ENCODE results near the gene RNF213.
"Not testable (repeated sequence)": the region's sequence is repeated elsewhere in the genome, so short reads cannot be mapped to it uniquely, and the experiment has no call there.

Gene RNF213

DNA sequence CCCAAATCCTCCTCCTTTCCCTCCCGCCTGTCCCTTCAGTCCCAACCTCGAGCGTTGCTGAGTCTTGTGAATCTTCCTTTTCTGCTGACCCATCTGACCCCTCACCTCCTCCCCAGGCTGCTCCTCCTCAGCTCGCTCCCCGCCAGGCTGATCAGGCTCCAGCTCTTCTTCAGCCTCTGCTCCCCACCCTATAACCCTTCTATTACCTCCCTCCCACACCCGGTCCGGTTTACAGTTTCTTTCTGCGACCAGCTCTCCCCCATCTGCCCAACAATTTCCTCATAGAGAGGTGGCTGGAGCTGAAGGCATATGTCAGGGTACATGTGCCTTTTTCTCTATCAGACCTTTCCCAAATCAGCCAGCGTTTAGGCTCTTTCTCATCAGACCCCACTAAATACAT lies 140.4 kb downstream of the RNF213 start:
- DNase-seq: not testable (repeated sequence)

- not testable (repeated sequence) for DNase-seq
These were observed 141.4 kb downstream of the RNF213 start for GRCh38 chr17:80402102-80402501.

DNA sequence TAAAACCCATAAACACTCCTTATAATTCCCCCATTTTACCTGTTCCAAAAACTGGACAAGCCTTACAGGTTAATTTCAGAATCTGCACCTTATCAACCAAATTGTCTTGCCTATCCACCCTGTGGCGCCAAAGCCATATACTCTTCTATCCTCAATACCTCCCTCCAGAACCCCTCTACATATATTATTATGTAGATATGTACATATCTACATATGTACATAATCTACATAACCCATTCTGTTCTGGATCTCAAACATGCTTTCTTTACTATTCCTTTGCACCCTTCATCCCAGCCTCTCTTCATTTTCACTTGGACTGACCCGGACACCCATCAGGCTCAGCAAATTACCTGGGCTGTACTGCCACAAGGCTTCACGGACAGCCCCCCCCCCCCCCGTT lies 142.3 kb downstream of the RNF213 start:
- no peak for DNase-seq

GRCh38 chr17:80406146-80406545 lies 145.5 kb downstream of the RNF213 start:
- DNase-seq: no peak

GRCh38 chr17:80407917-80408316 lies 147.3 kb downstream of the RNF213 start:
- DNase-seq: not testable (repeated sequence)

GRCh38 chr17:80408872-80409271 lies 148.2 kb downstream of the RNF213 start:
- no peak for DNase-seq

GRCh38 chr17:80409626-80410025 lies 149.0 kb downstream of the RNF213 start:
- DNase-seq: no peak

DNA sequence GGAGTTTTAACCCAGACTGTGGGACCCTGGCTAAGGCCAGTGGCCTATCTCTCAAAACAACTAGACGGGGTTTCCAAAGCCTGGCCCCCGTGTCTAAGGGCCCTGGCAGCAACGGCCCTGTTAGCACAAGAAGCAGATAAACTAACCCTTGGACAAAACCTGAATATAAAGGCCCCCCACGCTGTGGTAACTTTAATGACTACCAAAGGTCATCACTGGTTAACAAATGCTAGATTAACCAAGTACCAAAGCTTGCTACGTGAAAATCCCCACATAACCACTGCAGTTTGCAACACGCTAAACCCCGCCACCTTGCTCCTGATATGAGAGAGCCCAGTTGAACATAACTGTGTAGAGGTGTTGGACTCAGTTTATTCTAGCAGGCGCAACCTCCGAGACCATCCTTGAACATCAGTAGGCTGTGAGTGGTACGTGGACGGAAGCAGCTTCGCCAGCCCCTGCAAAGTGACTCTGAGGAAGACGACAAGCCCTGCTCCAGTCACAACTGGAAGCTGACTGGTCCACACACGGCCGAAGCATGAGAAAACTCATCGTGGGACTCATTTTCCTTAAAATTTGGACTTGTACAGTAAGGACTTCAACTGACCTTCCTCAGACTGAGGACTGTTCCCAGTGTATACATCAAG lies 149.9 kb downstream of the RNF213 start:
- not testable (repeated sequence) for DNase-seq

DNA sequence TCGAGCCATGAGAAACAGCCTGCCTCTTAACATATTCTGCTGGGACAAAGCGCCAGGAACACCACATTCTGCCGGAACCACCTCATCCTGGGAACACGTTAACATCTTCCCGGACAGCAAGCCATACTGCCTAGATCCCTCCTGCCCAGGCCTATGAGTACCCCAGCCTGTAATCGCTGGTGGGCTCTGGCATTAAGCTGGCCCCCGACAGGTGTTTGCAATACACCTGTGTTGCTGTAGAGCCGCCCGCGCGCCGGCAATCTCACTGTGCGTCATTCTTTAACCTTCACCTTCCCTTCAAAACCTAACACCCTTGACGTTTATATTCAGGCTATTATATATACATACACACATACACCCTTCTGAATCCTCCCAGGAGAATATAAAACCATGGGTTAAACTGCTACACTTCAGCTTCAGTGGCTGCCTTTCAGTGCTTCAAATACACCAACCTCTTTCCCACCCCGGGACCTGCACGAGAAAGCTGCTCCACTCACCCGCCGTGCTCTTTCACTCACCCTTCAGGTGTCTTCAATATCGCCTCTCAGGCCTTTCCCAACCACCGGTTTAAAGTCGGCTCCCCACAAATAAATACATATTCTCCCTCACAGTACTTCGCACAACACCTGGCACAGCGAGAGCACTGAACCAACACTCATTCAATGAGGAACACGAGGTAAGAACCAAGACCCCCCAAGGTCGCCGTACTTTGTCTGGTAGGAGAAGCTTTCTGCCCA lies 153.3 kb downstream of the RNF213 start:
- no peak for DNase-seq

DNA sequence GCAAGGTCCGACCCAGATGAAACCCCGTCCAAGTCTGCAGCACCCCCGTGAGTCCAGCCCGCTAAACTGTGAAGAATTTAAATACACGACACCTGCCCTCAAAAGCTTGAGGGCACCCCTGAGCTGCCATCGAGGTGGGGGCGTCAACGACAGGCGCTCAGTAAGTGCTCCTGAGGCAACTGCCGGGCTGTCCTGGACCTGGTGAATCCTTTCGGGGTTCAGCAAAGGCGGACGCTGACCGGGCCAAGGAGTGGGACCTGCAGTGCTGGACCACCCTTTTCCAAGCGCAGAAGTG lies 153.8 kb downstream of the RNF213 start:
- no peak for DNase-seq

DNA sequence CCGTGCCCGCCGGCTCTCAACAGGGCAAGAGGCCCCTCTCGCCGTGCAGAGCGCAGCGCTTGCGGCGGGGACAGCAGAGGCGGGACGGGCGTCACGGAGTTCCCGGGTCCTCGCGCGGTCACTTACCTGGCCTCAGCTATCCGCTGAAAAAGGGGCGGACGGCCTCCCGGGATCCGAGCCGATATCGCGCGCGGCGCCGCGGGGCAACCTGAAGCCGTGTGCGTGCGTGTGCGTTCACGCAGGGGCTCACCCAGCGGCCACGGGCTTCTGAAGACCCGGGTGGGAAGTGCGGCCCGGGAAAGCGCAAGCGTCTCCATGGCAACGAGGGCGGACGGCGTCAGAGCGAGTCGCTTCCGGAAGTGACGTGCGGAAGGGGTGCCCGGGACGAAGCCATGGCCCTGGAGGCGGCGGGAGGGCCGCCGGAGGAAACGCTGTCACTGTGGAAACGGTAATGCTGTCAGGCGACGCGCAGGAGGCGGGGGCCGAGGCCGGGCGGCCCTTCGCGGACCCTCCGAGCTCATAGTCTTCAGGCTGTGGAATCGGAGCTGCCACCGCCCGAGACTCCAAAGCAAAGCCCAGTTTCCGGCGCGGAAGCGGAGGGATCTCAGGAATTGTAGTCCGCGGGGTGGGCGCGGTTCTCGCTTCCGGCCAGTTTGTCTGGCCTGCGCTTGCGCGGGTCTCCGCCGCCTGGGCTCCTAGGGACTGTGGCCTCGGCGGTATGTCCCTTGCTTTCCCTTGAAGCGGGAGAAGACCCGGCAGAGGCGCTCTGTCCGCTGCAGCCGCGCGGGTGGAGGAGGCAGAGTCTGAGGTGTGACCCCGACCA lies 154.4 kb downstream of the RNF213 start, which contains the start of gene ENDOV:
TSS of gene ENDOV (plus strand) at position 365 of the 823 bp plus-strand sequence. CDS start at position 393, 28 bp downstream.
- DNase-seq: peak; percentile 93

GRCh38 chr17:80415626-80416137 lies 155.0 kb downstream of the RNF213 start:
- no peak for DNase-seq

DNA sequence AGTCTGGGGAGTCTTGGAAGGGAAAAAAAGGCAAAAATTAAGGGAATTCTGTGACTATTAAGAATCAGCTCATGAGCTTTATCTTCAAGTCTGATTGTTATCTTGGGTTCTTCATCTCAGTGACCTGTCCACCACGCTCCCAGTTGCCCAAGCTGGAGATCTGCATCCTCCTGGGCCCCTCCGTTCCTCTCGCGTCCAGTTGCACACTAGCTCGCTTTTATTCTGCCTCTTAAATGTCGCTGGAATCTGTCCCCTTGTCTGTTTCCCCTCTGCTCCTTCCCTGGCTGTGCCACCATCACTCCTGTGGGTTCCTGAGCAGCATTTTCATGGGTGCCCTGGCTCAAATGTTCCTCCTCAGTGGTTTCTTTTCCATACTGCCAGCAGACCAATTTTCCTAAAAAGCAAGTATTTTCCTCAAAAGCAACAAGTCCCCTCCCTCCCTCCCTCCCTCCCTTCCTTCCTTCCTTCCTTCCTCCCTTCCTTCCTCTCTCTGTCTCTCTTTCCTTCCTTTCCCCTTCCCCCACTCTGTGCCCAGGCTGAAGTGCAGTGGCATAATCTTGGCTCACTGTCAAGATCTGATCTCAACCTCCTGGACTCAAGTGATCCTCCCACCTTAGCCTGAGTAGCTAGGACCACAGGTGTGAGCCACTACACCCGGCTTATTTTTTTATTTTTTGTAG lies 155.7 kb downstream of the RNF213 start:
- DNase-seq: no peak

GRCh38 chr17:80416940-80417293 lies 156.3 kb downstream of the RNF213 start:
- DNase-seq: no peak

DNA sequence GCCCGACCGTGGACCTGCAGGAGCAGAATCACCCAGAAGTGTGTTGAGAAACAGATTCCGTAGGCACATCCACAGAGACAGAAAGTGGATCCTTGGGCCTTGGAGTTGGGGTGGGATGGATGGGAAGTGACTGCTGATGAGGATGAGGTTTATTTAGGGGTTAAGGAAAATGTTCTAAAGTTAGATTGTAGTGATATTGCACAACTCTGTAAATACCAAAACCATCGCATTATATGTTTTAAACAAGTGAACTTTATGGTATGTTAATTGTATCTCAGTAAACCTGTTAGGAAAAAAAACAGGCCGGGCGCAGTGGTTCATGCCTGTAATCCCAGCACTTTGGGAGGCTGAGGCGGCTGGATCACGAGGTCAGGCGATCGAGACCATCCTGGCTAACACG lies 157.9 kb downstream of the RNF213 start:
- no peak for DNase-seq

GRCh38 chr17:80419255-80419654 lies 158.6 kb downstream of the RNF213 start:
- no peak for DNase-seq

DNA sequence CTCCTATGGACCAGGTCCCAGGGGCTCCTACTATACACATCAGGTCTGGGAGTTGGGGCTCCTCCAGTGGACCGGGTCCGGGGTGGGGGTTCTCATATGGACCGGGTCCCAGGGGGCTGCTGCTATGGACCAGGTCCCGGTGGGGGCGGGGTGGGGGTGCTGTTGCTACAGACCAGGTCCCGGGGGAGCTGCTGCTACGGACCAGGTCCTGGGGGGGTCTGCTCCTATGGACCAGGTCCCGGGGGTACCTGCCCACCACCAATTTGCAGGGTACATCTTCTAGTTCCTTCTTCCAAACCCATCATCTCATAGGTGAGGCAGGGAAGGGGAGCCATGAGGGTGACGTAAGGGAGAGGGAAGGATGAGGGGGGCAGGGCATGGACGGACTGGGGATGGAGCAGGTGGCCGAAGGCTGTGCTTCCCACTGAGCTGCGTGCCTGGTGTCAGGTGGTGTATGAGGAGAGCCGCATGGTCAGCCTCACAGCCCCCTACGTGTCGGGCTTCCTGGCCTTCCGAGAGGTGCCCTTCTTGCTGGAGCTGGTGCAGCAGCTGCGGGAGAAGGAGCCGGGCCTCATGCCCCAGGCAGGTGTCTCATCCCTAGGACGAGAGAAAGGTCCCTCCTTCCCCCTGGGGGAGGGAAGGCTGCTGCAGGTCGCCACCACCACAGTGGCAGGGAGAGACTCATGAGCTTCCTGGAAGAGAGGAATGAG lies 160.9 kb downstream of the RNF213 start:
- no peak for DNase-seq

- DNase-seq: no peak
These were observed 161.6 kb downstream of the RNF213 start for GRCh38 chr17:80422276-80422675.

DNA sequence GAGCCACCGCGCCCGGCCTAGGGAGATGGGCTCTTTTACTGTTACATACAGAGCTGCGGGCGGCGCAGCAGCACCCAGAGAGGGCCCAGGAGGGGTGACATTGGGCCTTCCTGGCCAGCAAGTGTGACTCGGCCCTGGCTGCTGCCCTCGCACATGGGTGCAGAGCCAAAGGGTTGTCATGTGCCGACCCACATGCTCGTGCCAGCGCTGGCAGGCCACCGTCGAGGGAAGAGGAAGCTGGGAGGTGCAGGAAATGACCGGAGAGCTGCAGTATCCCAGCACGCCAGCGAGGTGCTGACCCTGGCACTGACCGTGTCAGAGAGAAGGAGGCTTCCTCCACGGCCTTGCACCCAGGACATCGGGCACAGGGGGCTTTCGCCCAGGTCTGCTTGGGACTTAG lies 162.3 kb downstream of the RNF213 start:
- DNase-seq: no peak

- DNase-seq: no peak
These were observed 163.0 kb downstream of the RNF213 start for GRCh38 chr17:80423536-80424225.

DNA sequence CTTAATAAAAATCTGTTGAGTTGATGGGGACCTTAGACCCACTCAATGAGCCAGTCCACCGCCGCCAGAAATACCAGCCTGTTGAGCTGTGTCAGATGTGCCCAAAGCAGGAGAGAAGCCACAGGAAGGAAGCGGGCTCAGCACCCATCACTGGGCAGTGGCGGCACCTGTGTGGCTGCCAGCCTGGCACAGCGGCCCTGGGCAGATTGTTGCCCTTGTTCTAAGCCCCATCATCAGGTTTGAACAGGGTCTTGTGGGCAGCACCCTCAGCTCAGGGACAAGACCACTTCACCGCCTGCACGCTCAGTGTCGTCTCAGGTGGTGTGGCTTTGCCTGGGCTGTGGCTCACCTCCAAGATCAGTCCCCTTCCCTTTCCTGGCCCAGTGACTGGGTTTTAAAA lies 163.6 kb downstream of the RNF213 start:
- DNase-seq: no peak

All from stimulated activated CD4-positive, alpha-beta T cell treated with anti-CD3 and anti-CD28 coated beads, Interleukin-4, amount 100 ng/mL, for 1 hour (primary cell).